Measurements from ENCODE around the gene SGO2.
"Not testable (repeated sequence)": the region's sequence is repeated elsewhere in the genome, so short reads cannot be mapped to it uniquely, and the experiment has no call there.

SGO2 gene

DNA sequence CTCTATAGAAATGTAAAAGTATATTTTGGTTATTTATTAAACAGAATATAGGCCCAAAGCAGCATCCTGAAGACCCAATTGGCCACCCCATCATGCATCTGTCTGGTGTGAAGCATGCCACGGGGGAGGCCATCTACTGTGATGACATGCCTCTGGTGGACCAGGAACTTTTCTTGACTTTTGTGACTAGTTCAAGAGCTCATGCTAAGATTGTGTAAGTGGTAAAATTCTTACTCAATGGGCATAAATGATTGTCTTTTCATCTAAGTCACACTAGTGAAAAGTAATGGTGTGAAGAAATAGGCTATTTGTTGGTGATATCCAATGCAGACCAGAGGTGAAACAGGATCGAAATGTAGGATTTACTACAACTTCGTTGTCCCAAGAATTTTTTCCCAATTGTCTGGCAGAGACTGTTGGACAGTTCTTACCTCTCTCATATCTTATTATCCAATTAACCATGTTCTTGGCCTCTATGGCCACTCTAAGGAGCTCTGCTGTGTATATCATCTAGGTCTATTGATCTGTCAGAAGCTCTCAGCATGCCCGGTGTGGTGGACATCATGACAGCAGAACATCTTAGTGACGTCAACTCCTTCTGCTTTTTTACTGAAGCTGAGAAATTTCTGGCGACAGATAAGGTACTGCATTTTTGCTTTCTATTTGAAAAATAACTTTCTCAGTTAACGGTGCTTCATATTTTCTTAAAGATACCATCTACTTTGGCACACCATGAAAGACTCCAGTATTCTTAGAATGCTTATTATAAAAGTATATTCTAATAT is 94.8 kb downstream of the SGO2 start:
- no peak for DNase-seq (ENCODE audit: low read depth)

DNA sequence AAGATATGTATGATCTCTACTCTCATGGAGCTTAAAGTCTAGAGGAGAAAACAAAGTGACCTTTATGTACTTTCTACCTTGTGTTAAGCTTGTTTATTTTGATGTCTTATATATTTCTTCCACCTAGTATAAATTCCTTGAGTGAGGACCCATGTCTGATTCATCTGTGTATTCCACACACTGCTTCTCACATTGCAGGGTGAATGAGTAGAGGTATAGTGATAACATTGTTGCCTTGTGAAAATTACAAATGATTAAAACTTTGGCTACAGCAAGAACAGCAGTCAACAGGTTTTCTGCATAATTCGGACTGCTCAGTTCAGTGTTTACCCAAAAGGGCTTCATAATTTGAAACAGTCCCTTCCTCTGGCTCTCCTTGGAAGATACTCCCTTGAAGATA is 96.1 kb downstream of the SGO2 start:
- DNase-seq (ENCODE audit: low read depth): no peak

DNA sequence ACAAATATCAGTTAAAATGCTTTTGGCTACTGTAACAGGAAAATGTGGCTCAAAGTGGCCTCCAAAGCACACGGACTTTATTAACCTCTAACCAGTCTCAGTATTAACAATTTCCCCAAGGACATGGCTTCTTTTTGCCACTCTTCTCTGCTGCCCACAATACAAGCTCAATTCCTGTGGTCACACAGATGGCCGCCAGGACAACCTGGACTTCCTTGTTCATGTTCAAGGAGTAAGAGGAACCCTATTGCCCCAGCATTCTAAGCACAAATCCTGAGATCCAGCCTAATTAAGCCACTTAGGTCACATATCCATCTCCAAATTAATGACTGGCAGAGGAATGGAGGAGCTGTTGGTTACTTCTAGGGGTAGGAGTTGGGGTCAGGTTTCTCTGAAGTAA is 98.0 kb downstream of the SGO2 start:
- no peak for DNase-seq (ENCODE audit: low read depth)

GRCh38 chr2:200624658-200625057 is 98.7 kb downstream of the SGO2 start:
- DNase-seq (ENCODE audit: low read depth): no peak

DNA sequence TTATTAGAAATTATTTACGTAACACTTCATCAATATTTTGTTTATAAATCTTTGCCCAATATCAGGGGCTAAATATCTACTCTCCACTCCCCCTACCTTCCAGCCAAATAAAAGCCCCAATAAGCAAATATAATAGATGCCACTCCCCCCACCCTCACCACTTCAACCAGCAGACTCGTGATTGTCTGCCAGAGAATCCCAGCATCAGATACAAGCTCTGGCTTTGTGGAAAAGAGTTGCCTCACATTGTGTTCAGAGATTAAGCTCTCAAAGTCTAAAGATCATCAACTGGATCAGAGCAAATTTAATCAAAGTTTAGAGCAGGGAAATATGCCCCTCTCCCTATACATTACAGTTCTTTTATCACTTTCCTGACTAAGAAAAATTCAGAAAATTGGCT is 99.3 kb downstream of the SGO2 start:
- DNase-seq (ENCODE audit: low read depth): no peak

GRCh38 chr2:200625958-200626363 is 100.0 kb downstream of the SGO2 start:
- no peak for DNase-seq (ENCODE audit: low read depth)

GRCh38 chr2:200627110-200627770 is 101.2 kb downstream of the SGO2 start:
- DNase-seq (ENCODE audit: low read depth): no peak

DNA sequence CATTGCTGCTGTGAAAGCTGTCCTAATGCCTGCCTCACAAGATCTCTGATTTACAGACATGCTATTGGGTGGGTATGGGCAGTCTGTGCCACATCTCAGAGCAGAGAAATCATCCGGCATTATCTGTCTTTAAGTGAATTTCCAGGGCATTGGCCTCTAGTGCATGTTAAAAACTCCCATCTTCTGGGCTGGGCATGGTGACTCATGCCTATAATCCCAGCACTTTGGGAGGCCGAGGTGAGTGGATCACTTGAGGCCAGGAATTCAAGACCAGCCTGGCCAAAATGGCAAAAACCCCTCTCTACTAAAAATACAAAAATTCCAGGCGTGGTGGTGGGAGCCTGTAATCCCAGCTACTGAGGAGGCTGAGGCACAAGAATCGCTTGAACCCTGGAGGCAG is 102.5 kb downstream of the SGO2 start:
- DNase-seq (ENCODE audit: low read depth): not testable (repeated sequence)

DNA sequence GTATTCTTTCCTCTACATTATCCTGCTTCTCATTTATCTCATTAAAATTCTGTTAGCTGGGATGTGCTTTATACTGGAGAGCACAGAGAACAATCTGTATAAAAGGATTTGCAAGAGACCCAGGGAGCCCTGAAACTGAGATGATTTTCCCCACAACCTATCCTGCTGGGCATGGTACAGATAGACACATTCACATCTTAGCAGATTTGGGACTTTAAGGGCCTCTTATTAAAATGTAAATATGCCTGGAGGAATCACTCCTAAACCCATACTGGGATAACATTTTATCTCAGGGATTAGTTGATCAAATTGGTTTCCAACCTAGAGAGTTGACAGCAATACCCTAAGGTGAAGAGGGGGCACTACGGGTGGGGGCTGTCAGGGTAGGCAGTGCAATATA is 105.3 kb downstream of the SGO2 start:
- no peak for DNase-seq (ENCODE audit: low read depth)
